ENCODE data around the gene SMG7. TPM values are rescaled to one million over a fixed set of nuclear protein-coding genes. Genes with fewer than 3 reads are reported as not detected.

Gene SMG7
- total RNA-seq, 1 experiment from 2014 or later = 107 TPM

DNA sequence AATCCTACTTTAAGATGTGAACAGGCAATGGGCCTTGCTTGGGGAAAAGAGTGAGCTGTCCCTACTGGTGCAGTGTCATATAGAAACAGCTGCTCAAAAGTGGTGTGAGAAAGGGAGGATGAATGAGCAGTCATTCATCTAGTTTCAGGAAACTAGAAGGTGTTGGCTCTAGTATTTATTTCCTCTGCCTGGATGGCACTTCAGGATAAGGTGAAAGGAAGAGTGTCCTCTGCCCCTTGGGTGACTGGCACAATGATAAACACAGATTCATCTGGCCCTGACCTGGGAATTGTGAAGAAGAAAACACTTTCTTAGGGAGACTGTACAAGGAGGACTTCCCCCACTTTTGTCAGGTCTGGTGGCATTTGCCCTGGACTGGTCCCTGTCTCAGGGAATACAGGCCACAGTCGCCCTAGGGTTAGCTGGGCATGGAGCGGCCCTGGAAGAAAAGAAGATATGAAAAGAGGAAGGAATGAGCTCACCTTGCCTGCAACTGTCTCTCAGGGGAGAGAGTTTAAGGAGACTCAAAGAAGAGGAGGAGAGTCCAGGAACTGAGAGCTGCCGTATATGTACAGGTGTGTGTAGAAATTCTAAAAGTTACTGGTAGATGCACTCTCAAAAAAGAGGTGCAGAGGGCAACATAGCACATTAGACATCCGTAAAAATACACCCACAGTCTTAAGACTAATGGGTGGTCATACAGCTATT lies 40.3 kb upstream of the SMG7 start:
- Mint-ChIP-seq H3K4me3 (ENCODE audit: unreplicated experiment) (no peak overlapping the region), H3K27ac (ENCODE audit: low read depth, unreplicated experiment) (peak overlapping the region; percentile 41)
- CTCF ChIA-PET = interaction anchor here (1.0 to 1.3 kb wide), 3 partner anchors 9 to 113 kb away, joined by 4 read pairs; no protein-coding TSS in a partner anchor

GRCh38 chr1:183432548-183432875 lies 39.8 kb upstream of the SMG7 start:
- no peaks in the 10 kb centered on the region for H3K36me3 Mint-ChIP-seq (ENCODE audit: insufficient read depth, unreplicated experiment)
- DNase-seq (ENCODE audit: unreplicated experiment) = peak; percentile 44
- no peak overlapping the region for H3K4me3 Mint-ChIP-seq (ENCODE audit: unreplicated experiment)
- intact Hi-C loops (cut with micrococcal nuclease) = no loop called here
- POLR2A ChIA-PET = interaction anchor here (1.0 to 1.4 kb wide), 5 partner anchors 9 to 30 kb away, joined by 3 to 4 read pairs (median 4); no protein-coding TSS in a partner anchor
- H3K9me3 Mint-ChIP-seq (ENCODE audit: unreplicated experiment) = no peaks in the 10 kb centered on the region
- no TSS peak for BruUV-seq (replicated peaks)
- CTCF ChIA-PET = interaction anchor here (1.0 to 1.3 kb wide), 3 partner anchors 8 to 114 kb away, joined by 4 read pairs; no protein-coding TSS in a partner anchor
- peaks cover 17% of the 10 kb centered on the region for H3K4me1 Mint-ChIP-seq (ENCODE audit: insufficient read depth, unreplicated experiment)
- H3K27ac Mint-ChIP-seq (ENCODE audit: low read depth, unreplicated experiment) = peak overlapping the region; percentile 41
- no peak for TF ChIP-seq CTCF (IDR thresholded peaks at IDR 0.05; ENCODE audit: unreplicated experiment)
- no peaks in the 10 kb centered on the region for H3K27me3 Mint-ChIP-seq (ENCODE audit: insufficient read depth, unreplicated experiment)

More for the DNA sequence above, 40.3 kb upstream of the SMG7 start:
- no peaks in the 10 kb centered on the region for H3K36me3 Mint-ChIP-seq (ENCODE audit: insufficient read depth, unreplicated experiment)
- H3K9me3 Mint-ChIP-seq (ENCODE audit: unreplicated experiment) = no peaks in the 10 kb centered on the region
- POLR2A ChIA-PET = interaction anchor here (1.0 to 1.4 kb wide), 4 partner anchors 10 to 31 kb away, joined by 3 to 4 read pairs (median 3); no protein-coding TSS in a partner anchor
- no peak for DNase-seq (ENCODE audit: unreplicated experiment)
- intact Hi-C loops (cut with micrococcal nuclease) = no loop called here
- TF ChIP-seq CTCF (IDR thresholded peaks at IDR 0.05; ENCODE audit: unreplicated experiment) = no peak
- peaks cover 17% of the 10 kb centered on the region for H3K4me1 Mint-ChIP-seq (ENCODE audit: insufficient read depth, unreplicated experiment)
- no peaks in the 10 kb centered on the region for H3K27me3 Mint-ChIP-seq (ENCODE audit: insufficient read depth, unreplicated experiment)
- BruUV-seq (replicated peaks) = no TSS peak

DNA sequence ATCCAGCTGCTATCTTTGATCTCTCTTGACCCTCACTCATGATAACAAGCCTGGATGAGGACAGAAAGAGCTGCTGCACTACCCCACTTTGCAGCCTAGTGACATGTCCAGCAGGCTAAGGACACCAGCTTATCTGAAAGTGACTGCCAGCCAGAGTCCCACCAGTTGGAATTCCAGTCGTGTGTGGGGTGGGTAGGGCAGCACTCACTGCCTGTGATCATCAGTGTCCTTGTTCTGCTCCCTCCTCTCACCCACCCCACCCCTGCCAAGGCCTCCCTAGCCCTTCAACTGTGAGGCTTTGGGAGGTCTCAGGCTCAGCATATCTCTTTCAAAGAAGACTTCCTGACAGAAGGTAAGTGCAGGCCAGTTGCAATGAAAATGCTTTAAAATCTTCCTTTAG lies 38.6 kb upstream of the SMG7 start:
- DNase-seq (ENCODE audit: unreplicated experiment) = no peak
- no peak for TF ChIP-seq CTCF (IDR thresholded peaks at IDR 0.05; ENCODE audit: unreplicated experiment)
- H3K27me3 Mint-ChIP-seq (ENCODE audit: insufficient read depth, unreplicated experiment) = no peaks in the 10 kb centered on the region
- no peaks in the 10 kb centered on the region for H3K36me3 Mint-ChIP-seq (ENCODE audit: insufficient read depth, unreplicated experiment)
- CTCF ChIA-PET = interaction anchor here (0.7 kb wide), 1 partner anchor 115 kb away, joined by 3 read pairs; no protein-coding TSS in a partner anchor
- H3K4me1 Mint-ChIP-seq (ENCODE audit: insufficient read depth, unreplicated experiment) = peaks cover 17% of the 10 kb centered on the region
- H3K4me3 Mint-ChIP-seq (ENCODE audit: unreplicated experiment) = no peak overlapping the region
- no peaks in the 10 kb centered on the region for H3K9me3 Mint-ChIP-seq (ENCODE audit: unreplicated experiment)
- H3K27ac Mint-ChIP-seq (ENCODE audit: low read depth, unreplicated experiment) = no peak overlapping the region
- POLR2A ChIA-PET = interaction anchor here (0.9 to 1.1 kb wide), 4 partner anchors 8 to 34 kb away, joined by 3 to 4 read pairs (median 4); no protein-coding TSS in a partner anchor
- BruUV-seq (replicated peaks) = no TSS peak
- intact Hi-C loops (cut with micrococcal nuclease) = no loop called here

- intact Hi-C loops (cut with micrococcal nuclease) = no loop called here
- ChIA-PET CTCF (interaction anchor here (0.6 to 1.1 kb wide), 3 partner anchors 9 to 18 kb away, joined by 3 read pairs; no protein-coding TSS in a partner anchor), POLR2A (interaction anchor here (0.9 to 1.0 kb wide), 2 partner anchors 9 to 35 kb away, joined by 3 to 4 read pairs; no protein-coding TSS in a partner anchor)
- Mint-ChIP-seq H3K36me3 (ENCODE audit: insufficient read depth, unreplicated experiment) (no peaks in the 10 kb centered on the region), H3K4me3 (ENCODE audit: unreplicated experiment) (no peak overlapping the region), H3K27ac (ENCODE audit: low read depth, unreplicated experiment) (no peak overlapping the region), H3K9me3 (ENCODE audit: unreplicated experiment) (no peaks in the 10 kb centered on the region), H3K4me1 (ENCODE audit: insufficient read depth, unreplicated experiment) (peaks cover 17% of the 10 kb centered on the region), H3K27me3 (ENCODE audit: insufficient read depth, unreplicated experiment) (peaks cover 11% of the 10 kb centered on the region)
- BruUV-seq (replicated peaks) = no TSS peak
- no peak for DNase-seq (ENCODE audit: unreplicated experiment)
- TF ChIP-seq CTCF (IDR thresholded peaks at IDR 0.05; ENCODE audit: unreplicated experiment) = no peak
Measured at GRCh38 chr1:183435497-183435896, 36.8 kb upstream of the SMG7 start.
